ENCODE measurements around the gene ABCA2.
"Not testable (repeated sequence)": the region's sequence is repeated elsewhere in the genome, so short reads cannot be mapped to it uniquely, and the experiment has no call there.

The ABCA2 gene

GRCh38 chr9:137046088-137046787 lies 18.2 kb upstream of the ABCA2 start, which contains the start of gene NPDC1:
NPDC1 (minus strand) TSS chr9:137046177; CDS start chr9:137045989, 188 bp downstream.
- peak; percentile 34 for DNase-seq

DNA sequence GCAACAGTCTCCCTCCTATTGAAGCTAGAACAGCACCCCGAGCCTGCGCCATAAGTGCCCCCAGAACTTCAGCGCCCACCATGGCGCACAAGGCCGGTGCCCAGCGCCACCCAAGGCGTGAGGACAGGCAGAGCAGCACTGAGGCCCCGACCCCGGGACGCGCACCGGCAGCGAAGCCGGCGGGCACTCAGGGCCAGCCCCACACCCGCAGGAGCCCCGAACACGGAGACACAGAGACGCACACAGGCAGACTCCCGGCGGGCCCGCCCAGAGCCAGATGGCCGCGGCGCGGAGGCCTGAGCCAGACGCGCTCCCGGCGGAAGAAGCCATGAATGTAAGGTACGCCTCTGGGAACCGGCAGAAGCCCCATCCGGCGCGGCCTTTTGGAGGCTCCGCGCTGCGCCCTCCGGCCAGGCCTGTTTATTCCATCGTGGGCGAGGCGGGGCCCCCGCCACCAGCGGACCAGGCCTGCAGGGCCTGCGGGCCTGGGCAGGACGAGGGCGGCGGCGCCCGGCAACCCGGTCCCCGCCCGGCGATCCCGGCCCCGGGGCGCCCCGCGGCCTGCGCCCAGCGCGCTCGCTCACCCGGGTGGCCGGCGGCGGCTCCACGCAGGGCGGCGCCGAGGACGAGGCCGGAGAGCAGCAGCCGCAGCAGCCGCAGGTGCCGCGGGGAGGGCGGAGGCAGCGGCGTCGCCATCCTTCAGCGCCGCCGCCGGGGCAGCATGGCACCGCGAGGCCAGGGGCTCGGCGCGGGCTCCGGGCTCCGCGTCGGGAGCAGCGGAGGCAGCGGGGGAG lies 17.5 kb upstream of the ABCA2 start:
- DNase-seq: no peak

- no peak for DNase-seq
Observed at GRCh38 chr9:137044502-137045177, 16.6 kb upstream of the ABCA2 start.

- DNase-seq: no peak
Observed at GRCh38 chr9:137044037-137044436, 16.0 kb upstream of the ABCA2 start.

DNA sequence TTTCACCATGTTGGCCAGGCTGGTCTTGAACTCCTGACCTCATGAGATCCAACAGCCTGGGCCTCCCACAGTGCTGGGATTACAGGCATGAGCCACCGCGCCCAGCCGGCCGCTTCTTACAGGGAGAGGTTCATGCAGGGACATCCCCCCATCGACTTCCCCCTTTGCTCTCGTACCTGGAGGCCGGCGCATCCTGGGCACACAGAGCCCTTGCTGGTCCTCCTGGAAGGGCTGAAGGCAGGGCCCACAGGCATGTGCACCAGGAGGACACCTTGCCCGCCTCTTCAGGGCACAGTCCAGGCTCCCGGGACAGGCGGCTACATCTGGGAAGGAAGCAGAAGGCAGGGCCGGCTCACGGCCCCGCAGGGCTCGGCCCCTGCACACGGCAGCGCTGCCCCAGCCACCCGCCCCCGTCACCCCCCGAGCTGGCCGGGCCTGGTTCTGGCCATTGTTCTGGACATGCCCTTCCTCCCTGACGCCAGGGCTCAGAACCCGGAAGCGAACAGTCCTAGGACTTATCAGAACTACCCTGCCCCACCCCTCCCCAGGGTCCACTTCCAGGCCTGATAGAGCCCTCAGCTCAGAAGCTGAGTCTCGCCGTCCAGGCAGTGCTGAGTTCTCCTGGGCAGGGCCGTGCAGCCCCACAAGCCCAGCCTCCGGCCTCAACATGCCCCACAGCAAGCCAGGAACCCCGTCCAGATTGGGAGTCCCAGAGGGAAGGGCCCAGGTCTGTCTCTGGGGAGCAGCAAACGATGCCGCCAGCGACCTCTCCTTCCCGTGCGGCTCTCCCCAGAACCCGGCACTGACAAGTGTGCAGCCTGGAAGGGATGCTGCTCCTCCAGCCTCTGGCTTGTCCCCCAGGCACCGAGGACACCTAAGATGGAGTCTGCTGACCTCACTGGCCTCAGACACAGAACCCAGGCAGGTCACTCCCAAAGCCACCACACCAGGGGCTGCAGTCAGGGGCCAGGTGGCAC lies 15.0 kb upstream of the ABCA2 start:
- no peak for DNase-seq

- DNase-seq: no peak
Observed at GRCh38 chr9:137041124-137041523, 13.1 kb upstream of the ABCA2 start.

GRCh38 chr9:137040568-137040967 lies 12.5 kb upstream of the ABCA2 start:
- no peak for DNase-seq

- DNase-seq: no peak
Observed at GRCh38 chr9:137039611-137040366, 11.8 kb upstream of the ABCA2 start.

DNA sequence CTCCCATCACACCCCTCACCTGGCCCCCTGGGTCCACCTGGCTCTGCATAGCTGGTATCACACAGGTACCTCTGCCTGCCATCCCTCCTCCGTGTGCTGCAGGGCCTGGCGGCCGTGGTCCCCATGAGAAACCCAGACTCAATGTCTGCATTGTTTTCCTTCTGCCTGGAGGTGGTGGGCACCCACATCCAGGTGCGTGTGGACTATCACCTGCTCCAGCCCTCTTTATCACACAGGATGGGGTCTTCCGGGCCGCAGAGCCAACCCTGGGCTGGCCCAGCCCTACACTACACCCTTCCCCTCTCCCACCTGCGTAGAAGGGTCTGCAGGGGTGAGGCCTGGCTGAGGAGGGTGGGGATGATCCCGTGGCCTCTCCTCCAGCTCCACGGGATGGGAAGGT lies 10.9 kb upstream of the ABCA2 start:
- DNase-seq: no peak

DNA sequence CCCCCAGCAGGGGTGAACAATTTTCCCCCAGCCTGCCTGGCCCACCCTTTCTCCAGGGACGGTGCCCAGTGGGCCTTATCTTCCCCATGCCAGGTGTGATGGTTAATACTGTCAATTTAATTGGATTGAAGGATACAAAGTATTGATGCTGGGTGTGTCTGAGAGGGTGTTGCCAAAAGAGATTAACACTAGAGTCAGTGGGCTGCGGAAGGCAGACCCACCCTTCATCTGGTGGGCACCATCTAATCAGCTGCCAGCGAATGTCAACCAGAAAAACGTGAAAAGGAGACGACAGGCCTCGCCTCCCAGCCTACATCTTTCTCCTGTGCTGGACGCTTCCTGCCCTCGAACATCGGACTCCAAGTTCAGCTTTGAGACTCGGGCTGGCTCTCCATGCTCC lies 9.4 kb upstream of the ABCA2 start:
- no peak for DNase-seq

DNA sequence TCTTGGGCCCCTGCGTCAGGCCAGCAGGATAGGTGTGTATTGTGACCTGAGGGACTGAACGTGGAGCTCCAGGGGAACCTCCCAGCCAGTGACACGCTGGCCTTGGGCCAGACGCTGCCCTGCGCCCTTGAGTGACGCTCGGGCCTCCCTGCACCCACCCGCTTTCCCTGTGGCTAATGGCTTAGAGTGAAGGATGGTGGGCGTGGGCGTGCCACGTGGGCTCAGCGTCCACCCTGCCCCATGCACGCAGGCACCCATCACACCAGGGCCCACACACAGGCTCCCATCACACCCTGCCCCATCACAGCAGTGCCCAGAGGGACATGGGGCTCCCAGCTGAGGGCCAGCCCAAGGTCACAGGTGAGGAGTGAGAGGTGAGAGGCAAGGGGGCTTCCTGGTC lies 9.0 kb upstream of the ABCA2 start:
- no peak for DNase-seq

DNA sequence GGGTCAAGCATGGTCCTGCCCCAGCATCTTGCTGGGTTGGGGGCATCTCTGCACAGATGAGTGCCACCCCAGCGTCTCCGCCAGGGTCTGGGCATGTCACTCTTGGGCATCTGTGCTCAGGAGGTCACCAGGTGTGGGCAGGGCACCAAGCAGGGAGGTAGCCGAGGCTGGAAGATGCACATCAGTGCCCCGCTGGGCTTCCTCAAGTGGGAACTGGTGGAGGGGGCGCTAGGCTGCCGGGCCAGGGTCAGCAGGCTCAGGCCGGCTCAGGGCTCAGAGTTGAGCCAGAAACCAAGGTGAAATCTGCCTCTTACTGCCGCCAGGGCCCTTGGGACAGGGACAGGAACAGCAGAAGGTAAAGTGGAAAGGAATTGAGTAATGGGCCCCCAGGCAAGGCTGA lies 7.9 kb upstream of the ABCA2 start:
- no peak for DNase-seq

GRCh38 chr9:137035507-137035834 lies 7.4 kb upstream of the ABCA2 start:
- no peak for DNase-seq

- peak; percentile 20 for DNase-seq
Observed at GRCh38 chr9:137034709-137035506, 6.9 kb upstream of the ABCA2 start.

DNA sequence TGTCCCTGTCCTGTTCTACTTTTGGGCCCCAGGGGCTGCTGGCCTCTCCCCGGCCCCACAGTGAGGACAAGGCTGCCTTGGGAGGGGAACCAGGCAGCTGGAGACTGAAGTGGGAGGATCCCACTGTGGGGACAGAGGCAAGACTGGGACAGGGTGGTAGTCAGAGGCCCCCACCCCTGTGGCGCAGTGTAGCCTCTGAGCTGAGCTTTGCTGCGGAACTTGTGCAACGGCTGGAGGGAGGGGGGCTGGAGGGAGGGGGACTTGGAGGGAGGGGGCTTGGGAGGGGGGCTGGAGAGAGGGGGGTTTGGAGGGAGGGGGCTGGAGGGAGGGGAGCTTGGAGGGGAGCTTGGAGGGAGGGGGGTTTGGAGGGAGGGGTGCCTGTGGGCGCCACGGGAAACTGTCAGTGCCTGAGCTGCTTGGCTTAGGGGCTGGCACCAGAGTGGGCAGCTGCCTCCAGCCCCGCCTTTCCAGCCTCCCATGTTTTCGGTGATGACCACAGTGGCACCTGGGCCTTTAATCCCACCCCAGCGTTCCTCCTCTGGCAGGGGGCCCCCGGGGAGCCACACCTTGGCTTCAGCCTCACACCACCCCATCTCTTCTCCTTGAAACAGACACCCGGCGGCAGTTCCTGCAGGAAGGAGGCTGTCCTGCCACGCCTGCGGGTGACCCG lies 6.1 kb upstream of the ABCA2 start:
- DNase-seq: no peak

DNA sequence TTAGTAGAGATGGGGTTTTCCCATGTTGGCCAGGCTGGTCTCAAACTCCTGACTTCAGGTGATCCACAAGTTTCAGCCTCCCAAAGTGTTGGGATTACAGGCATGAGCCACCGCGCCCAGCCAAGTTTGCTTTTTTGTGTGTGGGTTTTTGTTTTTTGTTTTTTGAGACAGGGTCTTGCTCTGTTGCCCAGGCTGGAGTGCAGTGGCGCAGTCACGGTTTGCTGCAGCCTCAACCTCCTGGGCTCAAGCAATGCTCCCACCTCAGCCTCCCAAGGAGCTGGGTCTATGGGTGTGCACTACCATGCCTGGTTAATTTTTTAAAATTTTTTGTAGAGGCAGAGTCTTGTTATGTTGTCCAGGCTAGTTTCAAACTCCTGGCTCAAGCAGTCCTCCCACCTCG lies 5.4 kb upstream of the ABCA2 start:
- not testable (repeated sequence) for DNase-seq

GRCh38 chr9:137032858-137033257 lies 4.8 kb upstream of the ABCA2 start:
- DNase-seq: no peak

DNA sequence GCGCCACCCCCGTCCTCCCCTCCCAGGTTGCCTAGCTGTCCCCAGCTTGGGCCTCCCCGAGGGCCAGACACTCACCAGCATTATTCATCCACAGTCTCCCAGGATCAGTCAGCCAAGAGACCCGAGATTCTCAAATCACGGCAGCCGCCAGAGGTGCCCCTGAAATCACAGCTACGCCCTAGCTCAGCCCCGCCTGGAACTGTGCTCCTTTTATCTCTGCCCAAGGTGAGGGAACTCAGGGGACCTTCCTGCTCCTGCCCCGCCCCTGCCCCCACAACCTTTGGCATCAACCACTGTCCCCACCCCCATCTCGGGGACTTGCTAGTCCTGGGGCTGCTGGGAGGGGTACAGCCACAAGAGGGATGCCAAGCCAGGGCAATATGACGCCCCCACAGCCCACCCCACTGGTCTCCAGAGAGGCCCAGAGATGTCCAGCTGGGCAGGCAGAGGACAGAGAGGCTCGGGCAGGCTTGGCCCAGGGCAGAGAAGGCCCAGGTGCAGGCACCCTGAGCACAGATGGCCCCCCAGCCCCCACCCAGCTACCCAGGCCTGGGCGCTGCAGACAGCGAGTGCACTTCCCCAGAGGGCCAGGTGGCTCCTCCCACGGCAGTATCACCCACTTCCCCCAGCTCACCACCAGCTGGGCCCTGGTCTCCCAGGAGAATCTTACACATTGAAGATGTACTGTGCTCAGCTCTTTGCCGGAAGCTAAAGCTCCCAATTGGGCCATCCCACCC lies 4.0 kb upstream of the ABCA2 start, which contains the start of gene FUT7:
FUT7 (minus strand) TSS at position 185 of the 737 bp plus-strand sequence; CDS start at position 88, 97 bp downstream.
- no peak for DNase-seq
